ENCODE results near the gene LRP1B. TPM values are rescaled to one million over a fixed set of nuclear protein-coding genes. Genes with fewer than 3 reads are reported as not detected.

Gene LRP1B
- total and polyA plus RNA-seq, 2 of the 8 experiments (the other 6 are each of a cell fraction or from before 2014, with no cell fraction given): 0.03 TPM; not detected in 1

DNA sequence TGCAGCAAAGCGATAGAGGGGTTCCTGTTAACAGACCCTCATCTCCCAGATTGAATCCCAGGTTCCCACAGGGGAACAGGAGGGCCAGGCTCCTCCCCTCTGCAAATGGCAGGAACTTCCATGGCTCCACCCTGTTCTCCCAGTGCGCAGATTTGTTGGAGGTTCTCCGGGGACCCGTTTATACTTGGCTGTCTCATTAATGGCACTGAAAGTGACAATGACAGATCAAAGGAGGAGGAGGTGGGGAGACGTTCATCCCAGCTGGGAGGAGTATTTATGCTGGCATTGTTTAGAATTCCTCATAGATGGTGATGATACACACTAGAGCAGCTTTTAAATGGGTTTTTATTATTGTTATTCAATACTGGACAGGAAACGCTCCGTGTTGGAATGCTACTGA is 186.9 kb downstream of the LRP1B start (continued):
- TF ChIP-seq TCF12 (IDR thresholded peaks at IDR 0.05; ENCODE audit: low read depth, low read length) (no peak), JUND (IDR thresholded peaks at IDR 0.05; ENCODE audit: low read length) (no peak), HDAC2 (IDR thresholded peaks at IDR 0.05; ENCODE audit: borderline replicate concordance in 1 of 2, low read depth in 2 of 2, low read length in 2 of 2) (no peak), KDM4A (IDR thresholded peaks at IDR 0.05; ENCODE audit: low read depth, low read length, severe bottlenecking) (no peak), SUZ12 (IDR thresholded peaks at IDR 0.05; ENCODE audit: low read length) (no peak)

All from H1 (cell line).